H9 (cell line): ENCODE measurements around the gene HSF2. TPM values are rescaled to one million over a fixed set of nuclear protein-coding genes. Genes with fewer than 3 reads are reported as not detected.

Experiments
- DNase-seq: peaks from one replicate; pipeline ENCODE4 v3.0.0-alpha.2; 2017
- H2AFZ ChIP-seq: one replicate; pipeline ENCODE4 v1.6.1; 2013; ENCODE audit warnings: mild to moderate bottlenecking, low read length, control low read depth, moderate library complexity
- H2AK5ac ChIP-seq: 2 replicates; pipeline ENCODE4 v1.6.1; 2013; ENCODE audit warnings: low read length, control low read depth, mixed read lengths; ENCODE audit not compliant: insufficient read length
- H2BK120ac ChIP-seq: one replicate; pipeline ENCODE4 v1.6.1; 2013; ENCODE audit warnings: low read depth, mild to moderate bottlenecking, low read length, control low read depth, inconsistent platforms; ENCODE audit not compliant: poor library complexity, severe bottlenecking
- H2BK12ac ChIP-seq: 2 replicates; pipeline ENCODE4 v1.6.1; 2013; ENCODE audit warnings: low read length, control low read depth, mixed read lengths, low read depth; ENCODE audit not compliant: insufficient read length
- H2BK15ac ChIP-seq: 2 replicates; pipeline ENCODE4 v1.6.1; 2013; ENCODE audit warnings: low read depth, low read length, control low read depth
- H2BK20ac ChIP-seq: one replicate; pipeline ENCODE4 v1.6.1; 2013; ENCODE audit warnings: low read depth, mild to moderate bottlenecking, low read length, control low read depth, inconsistent platforms; ENCODE audit not compliant: poor library complexity, severe bottlenecking
- H2BK5ac ChIP-seq: 2 replicates; pipeline ENCODE4 v1.6.1; 2013; ENCODE audit warnings: low read length, control low read depth, mixed read lengths; ENCODE audit not compliant: insufficient read length
- H3K14ac ChIP-seq: 2 replicates; pipeline ENCODE4 v1.6.1; 2013; ENCODE audit warnings: low read length, control low read depth; ENCODE audit not compliant: insufficient read depth
- H3K18ac ChIP-seq: 2 replicates; pipeline ENCODE4 v1.6.1; 2013; ENCODE audit warnings: low read depth, mild to moderate bottlenecking, mixed read lengths, low read length, control low read depth; ENCODE audit not compliant: insufficient read length
- H3K23ac ChIP-seq: 2 replicates; pipeline ENCODE4 v1.6.1; 2013; ENCODE audit warnings: low read length, control low read depth, mixed read lengths, low read depth; ENCODE audit not compliant: insufficient read length
- H3K23me2 ChIP-seq: 2 replicates; pipeline ENCODE4 v1.6.1; 2013; ENCODE audit warnings: low read depth, mild to moderate bottlenecking, mixed read lengths, low read length, control low read depth; ENCODE audit not compliant: insufficient read length, poor library complexity, severe bottlenecking
- H3K27ac ChIP-seq: 2 replicates; pipeline ENCODE4 v1.5.1; 2013; ENCODE audit warnings: low read length, control low read depth, mixed read lengths, low read depth; ENCODE audit not compliant: insufficient read length
- H3K27me3 ChIP-seq: 2 replicates; pipeline ENCODE4 v1.6.1; 2013; ENCODE audit warnings: low read length, control low read depth, inconsistent platforms; ENCODE audit not compliant: insufficient read depth
- H3K4ac ChIP-seq: 2 replicates; pipeline ENCODE4 v1.6.1; 2013; ENCODE audit warnings: low read depth, mild to moderate bottlenecking, control low read depth, inconsistent platforms, low read length, moderate library complexity
- H3K4me1 ChIP-seq: 2 replicates; pipeline ENCODE4 v1.6.1; 2013; ENCODE audit warnings: low read length, control low read depth, inconsistent platforms; ENCODE audit not compliant: insufficient read depth
- H3K4me2 ChIP-seq: 2 replicates; pipeline ENCODE4 v1.6.1; 2013; ENCODE audit warnings: low read length, control low read depth, mixed read lengths; ENCODE audit not compliant: insufficient read length, insufficient read depth
- H3K56ac ChIP-seq: 2 replicates; pipeline ENCODE4 v1.6.1; 2013; ENCODE audit warnings: low read depth, mild to moderate bottlenecking, mixed read lengths, low read length, control low read depth; ENCODE audit not compliant: insufficient read length
- H3K79me1 ChIP-seq: 2 replicates; pipeline ENCODE4 v1.6.1; 2013; ENCODE audit warnings: low read depth, mild to moderate bottlenecking, moderate library complexity, low read length, control low read depth, inconsistent platforms; ENCODE audit not compliant: insufficient read depth, poor library complexity, severe bottlenecking
- H3K79me2 ChIP-seq: 2 replicates; pipeline ENCODE4 v1.6.1; 2013; ENCODE audit warnings: low read length, control low read depth, inconsistent platforms; ENCODE audit not compliant: insufficient read depth
- H3K9ac ChIP-seq: 2 replicates; pipeline ENCODE4 v1.6.1; 2013; ENCODE audit warnings: low read length, control low read depth, mixed read lengths; ENCODE audit not compliant: insufficient read length; ENCODE audit errors: extremely low read depth
- H3K9me3 ChIP-seq: one replicate; pipeline ENCODE4 v1.6.1; 2013; ENCODE audit warnings: low read depth, low read length, inconsistent platforms; ENCODE audit not compliant: control insufficient read depth
- H3T11ph ChIP-seq: one replicate; pipeline ENCODE4 v1.6.1; 2013; ENCODE audit warnings: mild to moderate bottlenecking, low read length, control low read depth, inconsistent platforms
- H4K20me1 ChIP-seq: one replicate; pipeline ENCODE4 v1.6.1; 2013; ENCODE audit not compliant: control insufficient read depth, insufficient read length, insufficient read depth
- H4K5ac ChIP-seq: 2 replicates; pipeline ENCODE4 v1.6.1; 2013; ENCODE audit warnings: low read depth, mild to moderate bottlenecking, mixed read lengths, low read length, control low read depth; ENCODE audit not compliant: insufficient read length
- H4K8ac ChIP-seq: replicated peaks from 2 replicates; pipeline ENCODE4 v1.6.1; 2013; ENCODE audit warnings: low read length, control low read depth, mixed read lengths, low read depth; ENCODE audit not compliant: insufficient read length
- H4K91ac ChIP-seq: 2 replicates; pipeline ENCODE4 v1.6.1; 2013; ENCODE audit warnings: low read depth, mild to moderate bottlenecking, moderate library complexity, mixed read lengths, low read length, control low read depth; ENCODE audit not compliant: insufficient read length
- H3K27ac Mint-ChIP-seq, 3 experiments: 2 replicates in 2 of 3; 3 replicates in 1 of 3; pipeline ENCODE4 v1.8.0; 2020 to 2021; ENCODE audit warnings: mixed read lengths in 3 of 3, mild to moderate bottlenecking in 1 of 3, moderate library complexity in 1 of 3
- H3K27me3 Mint-ChIP-seq: 2 replicates; pipeline ENCODE4 v1.8.0; 2021; ENCODE audit warnings: low read depth, mild to moderate bottlenecking, moderate library complexity, mixed read lengths
- H3K36me3 Mint-ChIP-seq, 3 experiments: 2 replicates in 2 of 3; 3 replicates in 1 of 3; pipeline ENCODE4 v1.8.0; 2020 to 2021; ENCODE audit warnings: low read depth in 3 of 3, mixed read lengths in 3 of 3; ENCODE audit not compliant: insufficient read depth in 1 of 3
- H3K4me1 Mint-ChIP-seq, 2 experiments: 2 replicates each; pipeline ENCODE4 v1.8.0; 2020; ENCODE audit warnings: mixed read lengths in 2 of 2
- H3K4me3 Mint-ChIP-seq, 2 experiments: 2 replicates in 1 of 2; 3 replicates in 1 of 2; pipeline ENCODE4 v1.8.0; 2020 to 2021; ENCODE audit warnings: mild to moderate bottlenecking in 2 of 2, mixed read lengths in 2 of 2, moderate library complexity in 1 of 2
- H3K9me3 Mint-ChIP-seq, 2 experiments: 2 replicates in 1 of 2; 3 replicates in 1 of 2; pipeline ENCODE4 v1.8.0; 2020; ENCODE audit warnings: mild to moderate bottlenecking in 2 of 2, mixed read lengths in 2 of 2, moderate library complexity in 1 of 2
- WGBS: extraction: QIAGEN DNeasy Blood & Tissue Kit; methylation state at CpG from one replicate; pipeline ENCODE4 v1.1.7; 2013; ENCODE audit warnings: missing lambda C conversion rate, low lambda C conversion rate, mixed read lengths; ENCODE audit not compliant: insufficient read length; ENCODE audit errors: extremely low coverage; 5-methylcytosine and 5-hydroxymethylcytosine counted together
- total RNA-seq: library from RNA; stranded (reverse); gene quantifications from 2 replicates; pipeline ENCODE4 v1.2.1, GENCODE V29; 2021
- TF ChIP-seq, protein P1 (sequence below): fragments of 200-600 bp; sonication (generic); conservative IDR thresholded peaks from 3 replicates; pipeline ENCODE4 v1.8.0; 2021; ENCODE audit warnings: antibody characterized with exemption, mild to moderate bottlenecking

HSF2 gene
- total RNA-seq, 1 experiment from 2014 or later, result 14.6 TPM

DNA sequence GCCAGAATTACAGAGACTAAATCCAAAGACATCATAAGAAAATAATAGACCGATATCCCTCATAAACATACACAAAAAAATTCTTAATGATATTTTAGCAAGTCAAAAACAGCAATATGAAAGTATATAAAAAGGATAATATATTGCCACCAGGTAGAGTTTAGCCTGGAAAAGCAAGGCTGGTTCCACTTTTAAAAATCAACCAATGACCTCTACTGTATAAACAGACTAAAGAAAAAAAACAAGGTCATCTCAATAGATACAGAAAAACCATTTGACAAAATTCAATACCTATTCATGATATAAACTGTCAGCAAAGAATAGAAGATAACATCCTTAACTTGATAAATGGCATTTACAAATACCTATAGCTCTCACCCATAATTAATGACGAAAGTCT, 62.4 kb downstream of the HSF2 start:
- no peaks in the 10 kb centered on the region for H3K9me3 Mint-ChIP-seq
- no peak overlapping the region for H3K14ac ChIP-seq
- H3K4me2 ChIP-seq, result no peak overlapping the region
- peaks cover 8% of the 10 kb centered on the region for H3K79me1 ChIP-seq
- peak overlapping the region in 2 of 3 experiments; percentile 1 to 5; a peak in 1 of 7 replicates for H3K27ac Mint-ChIP-seq
- no peak overlapping the region for H3K4me3 Mint-ChIP-seq
- no peak overlapping the region for H3K9ac ChIP-seq
- H3K4ac ChIP-seq, result no peak overlapping the region
- DNase-seq, result no peak
- H3K23ac ChIP-seq, result no peak overlapping the region
- H3K27ac ChIP-seq, result no peak overlapping the region
- no peak overlapping the region for H4K91ac ChIP-seq
- no peak overlapping the region for H4K8ac ChIP-seq
- no peaks in the 10 kb centered on the region for H3K27me3 ChIP-seq
- peaks cover 0 to 14% (median 8%) of the 10 kb centered on the region in 3 experiments; a peak in 3 of 7 replicates for H3K36me3 Mint-ChIP-seq
- no peak overlapping the region for H2BK20ac ChIP-seq
- no peak overlapping the region for H3K18ac ChIP-seq
- H2BK12ac ChIP-seq, result no peak overlapping the region
- H2AFZ ChIP-seq, result no peak overlapping the region
- peaks cover 12% of the 10 kb centered on the region; the same call in 1 of the 2 replicates for H3K79me2 ChIP-seq
- no peaks in the 10 kb centered on the region for H3K27me3 Mint-ChIP-seq
- H2AK5ac ChIP-seq, result no peak overlapping the region
- no peak overlapping the region for H2BK120ac ChIP-seq
- no CpG with 5 or more reads among the region's 2 CpGs for WGBS
- no peak overlapping the region for H2BK15ac ChIP-seq
- no peaks in the 10 kb centered on the region for H3K9me3 ChIP-seq
- H4K5ac ChIP-seq, result no peak overlapping the region
- peaks cover 0 to 12% of the 10 kb centered on the region in 2 experiments; a peak in 2 of 4 replicates for H3K4me1 Mint-ChIP-seq
- no peak overlapping the region for H3K56ac ChIP-seq
- TF ChIP-seq, protein P1, sequence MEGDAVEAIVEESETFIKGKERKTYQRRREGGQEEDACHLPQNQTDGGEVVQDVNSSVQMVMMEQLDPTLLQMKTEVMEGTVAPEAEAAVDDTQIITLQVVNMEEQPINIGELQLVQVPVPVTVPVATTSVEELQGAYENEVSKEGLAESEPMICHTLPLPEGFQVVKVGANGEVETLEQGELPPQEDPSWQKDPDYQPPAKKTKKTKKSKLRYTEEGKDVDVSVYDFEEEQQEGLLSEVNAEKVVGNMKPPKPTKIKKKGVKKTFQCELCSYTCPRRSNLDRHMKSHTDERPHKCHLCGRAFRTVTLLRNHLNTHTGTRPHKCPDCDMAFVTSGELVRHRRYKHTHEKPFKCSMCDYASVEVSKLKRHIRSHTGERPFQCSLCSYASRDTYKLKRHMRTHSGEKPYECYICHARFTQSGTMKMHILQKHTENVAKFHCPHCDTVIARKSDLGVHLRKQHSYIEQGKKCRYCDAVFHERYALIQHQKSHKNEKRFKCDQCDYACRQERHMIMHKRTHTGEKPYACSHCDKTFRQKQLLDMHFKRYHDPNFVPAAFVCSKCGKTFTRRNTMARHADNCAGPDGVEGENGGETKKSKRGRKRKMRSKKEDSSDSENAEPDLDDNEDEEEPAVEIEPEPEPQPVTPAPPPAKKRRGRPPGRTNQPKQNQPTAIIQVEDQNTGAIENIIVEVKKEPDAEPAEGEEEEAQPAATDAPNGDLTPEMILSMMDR, result no peak
- H3T11ph ChIP-seq, result no peak overlapping the region
- no peaks in the 10 kb centered on the region for H3K23me2 ChIP-seq
- H3K4me1 ChIP-seq, result no peaks in the 10 kb centered on the region
- no peaks in the 10 kb centered on the region for H4K20me1 ChIP-seq
- H2BK5ac ChIP-seq, result no peak overlapping the region
